GM19023 (cell line): ENCODE data around the gene ZNF892.
"Not testable (repeated sequence)": the region's sequence is repeated elsewhere in the genome, so short reads cannot be mapped to it uniquely, and the experiment has no call there.

ENCODE experiments used
- ATAC-seq: cut with Tn5 transposase; IDR thresholded peaks from one replicate; pipeline ENCODE4 v1.9.1; 2021; ENCODE audit warnings: mild to moderate bottlenecking, moderate library complexity; ENCODE audit not compliant: unreplicated experiment

Gene ZNF892

GRCh38 chr2:95207111-95207961 is at the start of gene ZNF892:
ZNF892 (plus strand) TSS chr2:95207521; CDS start chr2:95207816, 295 bp downstream.
- ATAC-seq = peak; percentile 98

- no peak for ATAC-seq
Measured at GRCh38 chr2:95158441-95158840, 48.9 kb upstream of the ZNF892 start.

GRCh38 chr2:95158891-95159619 is 48.3 kb upstream of the ZNF892 start:
- ATAC-seq = peak; percentile 56

GRCh38 chr2:95159690-95160449 is 47.5 kb upstream of the ZNF892 start, which contains the start of gene ZNF514:
ZNF514 (minus strand) TSS chr2:95159848; CDS start chr2:95153253, 6,595 bp downstream.
- ATAC-seq = peak; percentile 95

GRCh38 chr2:95165030-95165370 is 42.3 kb upstream of the ZNF892 start:
- ATAC-seq = peak; percentile 24

- peak; percentile 92 for ATAC-seq
Measured at GRCh38 chr2:95165371-95166064, 41.8 kb upstream of the ZNF892 start, which contains the start of gene ZNF2. ZNF2 (plus strand) TSS chr2:95165809; CDS start chr2:95176227, 10,418 bp downstream.

GRCh38 chr2:95166065-95166763 is 41.1 kb upstream of the ZNF892 start:
- ATAC-seq = peak; percentile 16

- ATAC-seq = no peak
Measured at GRCh38 chr2:95171902-95172301, 35.4 kb upstream of the ZNF892 start.

- ATAC-seq = no peak
Measured at GRCh38 chr2:95174031-95174542, 33.2 kb upstream of the ZNF892 start.

- ATAC-seq = no peak
Measured at GRCh38 chr2:95179451-95179850, 27.9 kb upstream of the ZNF892 start.

- ATAC-seq = no peak
Measured at GRCh38 chr2:95181774-95182173, 25.5 kb upstream of the ZNF892 start.

- no peak for ATAC-seq
Measured at GRCh38 chr2:95185197-95185596, 22.1 kb upstream of the ZNF892 start.

- ATAC-seq = no peak
Measured at GRCh38 chr2:95185973-95186372, 21.3 kb upstream of the ZNF892 start.

- ATAC-seq = not testable (repeated sequence)
Measured at GRCh38 chr2:95192956-95193355, 14.4 kb upstream of the ZNF892 start.

- no peak for ATAC-seq
Measured at GRCh38 chr2:95203911-95204310, 3.4 kb upstream of the ZNF892 start.

GRCh38 chr2:95204396-95204795 is 2.9 kb upstream of the ZNF892 start:
- ATAC-seq = no peak

- no peak for ATAC-seq
Measured at GRCh38 chr2:95206096-95206495, 1.2 kb upstream of the ZNF892 start.

GRCh38 chr2:95208106-95208505 is 785 bp downstream of the ZNF892 start:
- no peak for ATAC-seq

- no peak for ATAC-seq
Measured at GRCh38 chr2:95215018-95215612, 7.8 kb downstream of the ZNF892 start.
